ENCODE data around the gene RAB3GAP2.

- no peak for TF ChIP-seq CTCF (conservative IDR thresholded peaks at IDR 0.05 in 1 of 2, IDR thresholded peaks at IDR 0.05 in 1 of 2; ENCODE audit: low read depth in 1 of 2, low read length in 2 of 2)
- no peak for TF ChIP-seq EZH2 (IDR thresholded peaks at IDR 0.05; ENCODE audit: low read length, missing control alignments)
Measured at GRCh38 chr1:220198186-220199005, 73.9 kb downstream of the RAB3GAP2 start.

All from fibroblast of lung (primary cell).